SU-DHL-6 (cell line): ENCODE data around the gene CHCHD3.

Experiments used
- CTCF ChIP-seq: fragments of 200-600 bp; sonication (generic); IDR thresholded peaks from one replicate; pipeline ENCODE4 v1.5.1; 2017; ENCODE audit warnings: antibody characterized with exemption, mild to moderate bottlenecking, low read length, moderate library complexity; ENCODE audit not compliant: insufficient read depth, poor library complexity, severe bottlenecking
- EZH2phosphoT487 ChIP-seq: fragments of 200-600 bp; sonication (generic), shearing (Covaris generic); conservative IDR thresholded peaks from 2 replicates; pipeline ENCODE4 v1.6.1; 2018; ENCODE audit warnings: mild to moderate bottlenecking, antibody characterized with exemption, low read length, moderate library complexity, mixed read lengths

GRCh38 chr7:132756484-132756990, 325.4 kb downstream of the CHCHD3 start:
- TF ChIP-seq CTCF (no peak), EZH2phosphoT487 (no peak)
